ENCODE measurements around the gene ZNF668. TPM values are rescaled to one million over a fixed set of nuclear protein-coding genes. Genes with fewer than 3 reads are reported as not detected.

ZNF668 gene
- total RNA-seq, result 7.0 and 9.8 TPM in 2 replicates

DNA sequence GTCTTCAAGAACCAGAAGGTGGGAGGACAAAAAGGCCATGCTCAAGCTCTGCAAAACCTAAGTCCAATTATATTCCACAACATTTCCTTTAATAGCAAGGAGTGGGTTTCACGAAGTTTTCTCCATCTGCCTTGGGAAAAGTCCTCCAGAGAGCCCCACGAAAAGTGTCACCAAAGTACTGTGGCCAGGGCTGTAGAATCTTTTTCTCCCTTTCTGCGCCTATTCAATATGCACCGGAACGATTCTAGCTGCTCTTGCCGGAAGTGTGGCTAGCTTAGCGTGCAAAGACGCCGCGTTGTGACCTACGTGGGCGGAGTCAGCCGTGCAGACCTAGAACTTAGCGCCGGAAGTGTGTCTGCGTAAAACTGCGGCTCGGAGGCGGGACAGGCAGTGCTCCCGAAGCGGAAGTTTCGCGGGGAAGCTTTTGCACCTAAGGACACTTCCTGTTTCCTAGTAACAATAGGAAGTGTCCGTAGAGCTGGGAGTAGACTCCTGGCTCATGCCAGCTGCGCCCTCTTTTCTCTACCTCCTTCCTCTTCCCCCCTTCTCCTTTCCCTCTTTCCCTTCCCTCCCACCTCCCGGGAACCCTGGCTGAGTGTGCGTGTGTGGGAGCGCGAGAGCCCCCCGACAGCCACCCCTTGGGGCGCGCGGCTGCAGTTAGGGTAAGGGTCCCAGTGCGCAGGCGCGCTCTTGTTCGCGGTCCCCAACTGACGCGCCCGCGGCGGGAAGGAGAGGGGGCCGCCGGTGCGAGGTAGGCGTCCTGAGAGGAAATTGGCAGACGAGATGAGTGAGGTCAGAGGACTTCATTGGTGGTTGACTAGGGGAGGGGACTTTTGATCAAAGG, at the start of gene ZNF668, which contains the start of gene ZNF646:
TSS of gene ZNF668 (minus strand) at position 271 of the 844 bp plus-strand sequence. CDS start 9,781 bp downstream, outside the sequence.
TSS of gene ZNF646 (plus strand) at position 453 of the 844 bp plus-strand sequence. CDS start 1,903 bp downstream, outside the sequence.

DNA sequence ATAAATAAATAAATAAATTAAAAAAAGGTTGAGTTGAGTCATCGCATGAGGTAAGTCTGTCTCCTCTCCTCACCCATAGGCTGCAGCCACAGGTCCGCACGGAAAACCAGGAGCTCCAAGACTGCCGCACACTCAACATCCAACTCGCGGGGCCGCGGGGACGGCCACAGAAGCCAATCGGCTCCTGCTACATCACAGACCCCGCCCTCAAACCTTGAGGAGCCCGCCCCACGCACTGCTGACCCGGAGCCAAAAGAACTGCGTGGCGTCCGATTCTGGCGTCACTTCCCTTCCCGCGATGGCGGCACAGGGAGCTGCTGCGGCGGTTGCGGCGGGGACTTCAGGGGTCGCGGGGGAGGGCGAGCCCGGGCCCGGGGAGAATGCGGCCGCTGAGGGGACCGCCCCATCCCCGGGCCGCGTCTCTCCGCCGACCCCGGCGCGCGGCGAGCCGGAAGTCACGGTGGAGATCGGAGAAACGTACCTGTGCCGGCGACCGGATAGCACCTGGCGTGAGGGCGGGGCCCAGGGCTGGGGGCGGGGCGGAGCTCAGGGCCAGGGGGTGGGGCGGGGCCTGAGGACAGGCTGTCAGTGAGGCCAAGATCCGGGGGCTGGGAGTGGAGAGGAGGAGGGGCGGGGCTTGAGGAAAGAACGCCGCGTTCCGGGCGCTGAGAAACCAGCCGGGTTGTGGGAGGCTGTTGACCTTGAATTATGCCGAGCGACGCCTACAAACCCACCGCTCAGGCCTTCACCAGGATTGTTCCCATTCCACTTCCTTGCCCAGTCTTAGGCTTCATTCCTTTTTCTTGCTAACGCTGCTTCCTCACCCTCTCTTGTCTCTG, 43.6 kb upstream of the ZNF668 start, which contains the start of gene KAT8:
TSS of gene KAT8 (plus strand) at position 281 of the 839 bp plus-strand sequence. CDS start at position 299, 18 bp downstream.

DNA sequence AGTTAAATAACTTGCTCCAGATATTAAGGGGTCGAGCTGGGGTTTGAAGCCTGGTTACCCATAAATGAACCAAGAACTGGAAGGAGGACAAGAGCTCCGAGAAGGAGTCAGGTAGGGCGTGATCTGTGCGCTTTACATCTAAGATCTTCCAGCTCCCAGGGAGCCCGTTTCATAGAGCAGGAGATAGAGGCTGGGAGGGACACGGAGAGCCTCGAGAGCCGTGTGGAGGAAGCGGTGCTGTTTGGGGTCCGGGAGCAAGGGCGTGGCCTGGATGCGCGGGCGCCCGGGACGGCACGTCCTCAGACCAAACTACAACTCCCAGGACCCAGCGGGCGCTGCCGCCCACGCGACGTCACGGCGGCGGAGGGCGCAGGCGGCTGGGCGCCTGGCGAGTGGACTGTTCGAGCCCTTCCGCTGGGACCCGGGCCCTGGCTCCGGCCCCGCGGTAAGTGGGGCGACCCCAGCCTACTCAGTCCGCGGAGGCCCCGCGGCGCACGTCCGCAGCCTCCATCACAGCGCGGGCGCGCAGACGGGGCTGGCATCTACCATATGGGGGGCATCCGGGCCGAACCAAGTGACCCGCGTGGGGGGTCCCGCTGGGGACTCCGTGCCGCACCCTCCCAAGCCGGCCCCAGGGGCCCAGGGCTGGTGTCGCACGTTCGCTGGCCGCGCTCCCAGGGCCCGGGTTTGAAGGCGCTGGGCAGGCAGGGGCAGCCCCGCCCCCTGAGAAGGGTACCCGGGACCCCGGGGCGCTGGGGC, 34.2 kb upstream of the ZNF668 start, which contains the start of gene BCKDK:
TSS of gene BCKDK (plus strand) at position 352 of the 759 bp plus-strand sequence. CDS start 838 bp downstream, outside the sequence.

DNA sequence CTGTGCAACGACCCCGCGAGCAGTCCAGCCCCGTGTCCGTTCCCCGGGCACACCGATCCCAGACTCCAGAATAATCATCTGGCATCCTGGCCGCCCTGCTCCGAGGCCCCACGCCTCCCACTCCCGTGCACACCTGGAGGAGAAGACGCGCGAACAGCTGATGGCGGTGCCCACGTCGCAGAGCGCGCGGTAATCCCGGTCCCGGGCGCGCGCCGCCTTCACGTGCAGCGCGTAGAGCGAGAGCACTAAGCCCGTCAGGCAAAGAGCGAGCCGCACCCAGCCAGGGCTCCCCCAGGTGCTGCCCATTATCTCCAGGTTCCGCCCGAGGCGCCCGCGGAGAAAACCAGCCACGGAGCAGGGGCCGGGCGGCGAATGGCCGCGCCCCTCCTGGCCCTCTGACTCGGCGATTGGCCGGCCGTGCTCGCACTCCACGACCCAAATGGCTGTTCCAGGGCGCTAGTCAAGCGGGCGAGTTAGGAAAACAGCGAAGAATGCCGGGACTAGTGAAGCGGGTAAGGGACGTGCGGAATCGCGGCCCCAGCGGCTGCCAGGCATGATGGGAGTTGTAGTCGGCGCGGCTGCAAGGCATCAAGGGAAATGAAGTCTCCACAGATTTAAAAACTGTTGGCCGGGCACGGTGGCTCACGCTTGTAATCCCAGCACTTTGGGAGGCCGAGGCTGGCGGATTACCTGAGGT, 20.5 kb upstream of the ZNF668 start, which contains the start of gene VKORC1:
TSS of gene VKORC1 (minus strand) at position 374 of the 697 bp plus-strand sequence. CDS start at position 306, 68 bp downstream.

DNA sequence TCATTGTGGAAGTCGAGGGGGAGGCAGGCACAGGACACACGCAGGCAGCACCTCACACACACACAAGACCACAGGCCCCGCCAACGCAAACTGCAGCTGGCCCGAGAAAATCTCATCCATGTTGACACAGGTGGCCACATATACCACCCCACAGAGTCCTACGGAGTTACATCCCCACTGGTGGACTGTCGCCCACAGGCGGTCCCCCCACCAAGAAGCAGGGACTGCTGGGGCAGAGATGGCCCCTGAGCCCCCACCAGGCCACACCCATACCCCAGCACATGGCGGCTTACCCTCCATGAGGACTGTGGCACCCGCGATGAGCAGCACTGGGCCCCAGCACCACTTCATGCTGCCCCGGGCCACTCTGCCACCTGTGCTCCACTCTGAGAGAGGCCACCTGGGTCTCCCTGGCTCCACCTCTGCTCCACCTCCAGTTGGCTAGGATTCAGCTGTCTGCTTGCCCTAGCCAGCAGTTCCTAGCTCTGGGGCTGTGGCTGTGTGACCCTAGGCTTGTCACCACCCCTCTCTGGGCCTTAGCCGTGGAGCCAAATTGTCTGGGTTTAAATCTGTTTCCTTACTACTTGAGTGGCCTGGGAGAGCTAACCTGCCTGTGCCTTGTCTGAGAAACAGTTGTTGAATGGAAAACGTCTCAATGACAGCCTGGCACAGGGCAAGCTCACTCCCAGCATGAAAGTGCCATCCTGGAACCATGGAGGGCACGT, 14.6 kb upstream of the ZNF668 start, which contains the start of gene PRSS53:
TSS of gene PRSS53 (minus strand) at position 485 of the 725 bp plus-strand sequence. CDS start at position 351, 134 bp downstream.

DNA sequence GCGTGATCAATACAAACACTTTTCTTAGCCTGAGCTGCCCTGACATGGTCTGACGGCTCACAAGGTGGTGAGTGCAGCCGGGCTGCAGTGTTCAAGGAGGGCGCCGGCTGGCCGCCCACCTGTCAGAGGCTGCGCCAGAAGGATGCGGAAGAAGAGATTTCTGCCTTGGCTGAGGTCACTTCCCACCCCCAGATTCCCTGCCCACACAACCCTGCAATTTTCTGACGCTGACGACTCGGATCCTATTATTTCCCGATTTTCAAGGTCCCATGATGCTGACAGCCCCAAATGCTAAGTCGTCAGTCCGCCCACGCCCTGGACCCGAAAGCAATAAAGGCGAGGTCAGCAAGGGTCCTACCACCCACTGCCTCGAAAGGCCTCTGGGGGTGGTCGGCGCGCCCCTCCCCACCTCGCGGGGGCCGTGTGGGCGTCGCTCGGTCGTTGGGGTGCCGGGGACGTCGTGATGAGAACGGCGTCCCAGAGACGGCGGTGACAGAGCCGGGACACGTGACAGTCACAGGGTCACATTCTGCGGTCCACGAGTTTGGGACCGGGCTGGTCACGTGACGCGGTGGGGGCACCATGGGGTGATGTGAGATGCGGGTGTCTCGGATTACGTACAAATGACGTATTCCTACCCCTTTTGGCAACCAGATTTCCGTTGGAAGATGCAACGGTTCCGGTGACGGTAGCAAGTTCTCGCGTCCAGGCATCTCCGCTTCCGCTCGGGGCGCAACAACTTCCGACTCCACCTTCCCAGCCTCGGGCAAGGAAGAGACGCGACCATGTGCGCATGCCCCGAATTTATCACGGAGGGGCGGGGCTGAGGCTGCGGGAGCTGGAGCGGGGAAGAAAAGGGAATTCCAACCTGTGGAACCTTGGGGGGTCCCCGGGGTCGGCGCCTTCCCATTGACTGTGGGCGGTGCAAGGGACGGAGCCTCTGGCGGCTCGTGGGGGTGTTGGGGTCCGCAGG, 41.0 kb downstream of the ZNF668 start, which contains the start of gene STX4:
TSS of gene STX4 (plus strand) at position 823 of the 973 bp plus-strand sequence. CDS start 248 bp downstream, outside the sequence.

Other genes with a start within 250 kb of the ZNF668 start
- gene BCL7C, start 180.2 kb downstream of the ZNF668 start, total RNA-seq, result 27.1 and 29.3 TPM in 2 replicates
- 4.0 and 5.1 TPM in 2 replicates for gene CTF1, start 177.6 kb downstream of the ZNF668 start, total RNA-seq
- 14.7 and 18.5 TPM in 2 replicates for gene FBXL19, start 150.7 kb downstream of the ZNF668 start, total RNA-seq
- 46.9 and 58.4 TPM in 2 replicates for gene ORAI3, start 125.2 kb downstream of the ZNF668 start, total RNA-seq
- gene SETD1A, start 116.5 kb downstream of the ZNF668 start, total RNA-seq, result 2.8 and 4.4 TPM in 2 replicates
- gene HSD3B7, start 89.0 kb downstream of the ZNF668 start, total RNA-seq, result 28.9 and 50.4 TPM in 2 replicates
- 0.85 and 2.6 TPM in 2 replicates for gene STX1B, start 63.6 kb downstream of the ZNF668 start, total RNA-seq
- gene STX4, start 40.7 kb downstream of the ZNF668 start, total RNA-seq, result 25.5 and 36.9 TPM in 2 replicates
- 17.5 TPM in 2 replicates for gene ZNF646, start 182 bp upstream of the ZNF668 start, total RNA-seq
- gene PRSS53, start 14.7 kb upstream of the ZNF668 start, total RNA-seq, result 4.8 and 6.0 TPM in 2 replicates
- gene VKORC1, start 20.6 kb upstream of the ZNF668 start, total RNA-seq, result 248 and 295 TPM in 2 replicates
- 34.1 and 46.7 TPM in 2 replicates for gene BCKDK, start 34.1 kb upstream of the ZNF668 start, total RNA-seq
- gene KAT8, start 43.4 kb upstream of the ZNF668 start, total RNA-seq, result 41.5 and 41.6 TPM in 2 replicates
- gene PRSS8, start 61.5 kb upstream of the ZNF668 start, total RNA-seq, result not detected in 2 replicates
- 0.59 and 0.73 TPM in 2 replicates for gene PRSS36, start 75.8 kb upstream of the ZNF668 start, total RNA-seq
- gene FUS, start 105.9 kb upstream of the ZNF668 start, total RNA-seq, result 38.8 and 39.8 TPM in 2 replicates
- gene PYCARD, start 128.5 kb upstream of the ZNF668 start, total RNA-seq, result 19.2 and 19.9 TPM in 2 replicates
- gene TRIM72, start 139.9 kb upstream of the ZNF668 start, total RNA-seq, result under 0.01 TPM in 1 of 2 replicates, not detected in the other
- gene PYDC1, start 142.9 kb upstream of the ZNF668 start, total RNA-seq, result not detected in 2 replicates
- gene ITGAM, start 185.7 kb upstream of the ZNF668 start, total RNA-seq, result 0.13 TPM in 1 of 2 replicates, not detected in the other